Measurements from ENCODE around the gene HOXD1. TPM values are rescaled to one million over a fixed set of nuclear protein-coding genes. Genes with fewer than 3 reads are reported as not detected.

The HOXD1 gene
- total RNA-seq, 1 experiment from 2014 or later: 0.18 TPM

DNA sequence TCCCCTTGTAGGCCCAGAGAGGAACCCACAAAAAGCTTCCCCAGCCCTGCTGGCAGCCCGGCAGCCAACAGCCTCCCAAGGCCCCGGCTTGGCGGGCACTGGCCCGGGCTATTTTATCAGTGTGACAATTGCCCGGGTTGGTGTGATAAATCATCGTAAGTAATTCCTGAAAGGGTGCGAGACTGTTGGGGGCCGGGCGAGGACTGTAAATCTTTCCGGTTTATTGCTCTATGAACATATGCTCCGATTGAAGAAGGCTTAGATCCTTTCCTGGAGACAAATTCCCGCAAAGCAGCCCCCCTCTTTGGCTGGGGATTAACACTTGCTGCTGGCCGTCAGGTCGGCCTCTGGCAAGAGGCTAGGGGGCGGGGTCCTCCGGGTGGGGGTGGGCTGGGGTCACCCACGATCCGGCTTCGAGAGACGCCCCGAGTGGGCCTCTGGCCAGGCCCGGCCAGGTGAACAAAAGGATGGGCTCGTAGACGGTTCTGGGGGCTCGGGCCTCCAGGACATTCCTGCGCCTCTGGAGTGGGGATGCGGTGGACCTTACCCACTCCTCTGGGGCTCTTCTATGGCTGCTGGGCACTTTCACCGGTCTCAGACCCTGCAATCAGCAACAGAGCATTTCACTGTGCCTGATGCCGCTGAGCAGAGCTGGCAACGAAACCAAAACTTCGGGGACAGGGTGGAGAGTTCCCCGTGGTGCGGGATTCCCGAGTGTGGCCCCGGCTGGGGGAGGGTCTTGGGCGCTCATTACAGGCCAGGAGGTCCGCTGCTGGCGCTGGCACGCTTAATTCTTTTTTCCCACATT lies 29.4 kb upstream of the HOXD1 start:
- BruUV-seq (replicated peaks): no TSS peak
- no peaks in the 10 kb centered on the region for H3K9me3 ChIP-seq (ENCODE audit: control insufficient read depth, insufficient read depth, low read depth, low read length)
- no peak for ATAC-seq
- no peaks in the 10 kb centered on the region for H3K36me3 ChIP-seq (ENCODE audit: control insufficient read depth, insufficient read depth, low read length)
- H3K27ac ChIP-seq (ENCODE audit: low read length): no peak overlapping the region
- no peak for DNase-seq (ENCODE audit: low read depth, low spot score)
- TF ChIP-seq SIN3A (IDR thresholded peaks at IDR 0.05; ENCODE audit: borderline replicate concordance, insufficient read depth, low read depth, low read length): no peak
- TF ChIP-seq POLR2AphosphoS5 (IDR thresholded peaks at IDR 0.05; ENCODE audit: low read depth, low read length): no peak
- TF ChIP-seq TCF7L2 (IDR thresholded peaks at IDR 0.05; ENCODE audit: low read depth, low read length): no peak
- TF ChIP-seq, protein P1, sequence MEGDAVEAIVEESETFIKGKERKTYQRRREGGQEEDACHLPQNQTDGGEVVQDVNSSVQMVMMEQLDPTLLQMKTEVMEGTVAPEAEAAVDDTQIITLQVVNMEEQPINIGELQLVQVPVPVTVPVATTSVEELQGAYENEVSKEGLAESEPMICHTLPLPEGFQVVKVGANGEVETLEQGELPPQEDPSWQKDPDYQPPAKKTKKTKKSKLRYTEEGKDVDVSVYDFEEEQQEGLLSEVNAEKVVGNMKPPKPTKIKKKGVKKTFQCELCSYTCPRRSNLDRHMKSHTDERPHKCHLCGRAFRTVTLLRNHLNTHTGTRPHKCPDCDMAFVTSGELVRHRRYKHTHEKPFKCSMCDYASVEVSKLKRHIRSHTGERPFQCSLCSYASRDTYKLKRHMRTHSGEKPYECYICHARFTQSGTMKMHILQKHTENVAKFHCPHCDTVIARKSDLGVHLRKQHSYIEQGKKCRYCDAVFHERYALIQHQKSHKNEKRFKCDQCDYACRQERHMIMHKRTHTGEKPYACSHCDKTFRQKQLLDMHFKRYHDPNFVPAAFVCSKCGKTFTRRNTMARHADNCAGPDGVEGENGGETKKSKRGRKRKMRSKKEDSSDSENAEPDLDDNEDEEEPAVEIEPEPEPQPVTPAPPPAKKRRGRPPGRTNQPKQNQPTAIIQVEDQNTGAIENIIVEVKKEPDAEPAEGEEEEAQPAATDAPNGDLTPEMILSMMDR (IDR thresholded peaks at IDR 0.05): no peak
- no peak for TF ChIP-seq REST (IDR thresholded peaks at IDR 0.05; ENCODE audit: insufficient read depth in 1 of 2, low read depth in 2 of 2, low read length in 1 of 2)
- in situ Hi-C loops (cut with HindIII; ENCODE audit: low pct_unique_long_range_greater_than_20kb, low sequenced_read_pairs): no loop called here
- POLR2A ChIA-PET: no interaction called here
- CTCF ChIA-PET: no interaction called here
- no peak overlapping the region for H3K4me3 ChIP-seq (ENCODE audit: low read depth in 2 of 2, low read length in 2 of 2)
- peaks cover 2% of the 10 kb centered on the region; the same call in 1 of the 2 replicates for H3K27me3 ChIP-seq (ENCODE audit: control insufficient read depth, insufficient read depth, low read length)
- peaks cover 3% of the 10 kb centered on the region; the same call in 1 of the 2 replicates for H3K4me1 ChIP-seq (ENCODE audit: control insufficient read depth, insufficient read depth, low read length)
- intact Hi-C loops (cut with micrococcal nuclease; ENCODE audit: unreplicated experiment): no loop called here

GRCh38 chr2:176159663-176160250 lies 28.7 kb upstream of the HOXD1 start:
- BruUV-seq (replicated peaks): no TSS peak
- in situ Hi-C loops (cut with HindIII; ENCODE audit: low pct_unique_long_range_greater_than_20kb, low sequenced_read_pairs): no loop called here
- H3K9me3 ChIP-seq (ENCODE audit: control insufficient read depth, insufficient read depth, low read depth, low read length): no peaks in the 10 kb centered on the region
- DNase-seq (ENCODE audit: low read depth, low spot score) (no peak), ATAC-seq (no peak)
- H3K4me1 ChIP-seq (ENCODE audit: control insufficient read depth, insufficient read depth, low read length): peaks cover 3% of the 10 kb centered on the region; the same call in 1 of the 2 replicates
- H3K4me3 ChIP-seq (ENCODE audit: low read depth in 2 of 2, low read length in 2 of 2): no peak overlapping the region
- POLR2A ChIA-PET: no interaction called here
- TF ChIP-seq, protein P1 (IDR thresholded peaks at IDR 0.05): no peak
- TF ChIP-seq TCF7L2 (IDR thresholded peaks at IDR 0.05; ENCODE audit: low read depth, low read length) (no peak), REST (IDR thresholded peaks at IDR 0.05; ENCODE audit: insufficient read depth in 1 of 2, low read depth in 2 of 2, low read length in 1 of 2) (no peak), POLR2AphosphoS5 (IDR thresholded peaks at IDR 0.05; ENCODE audit: low read depth, low read length) (no peak), SIN3A (IDR thresholded peaks at IDR 0.05; ENCODE audit: borderline replicate concordance, insufficient read depth, low read depth, low read length) (no peak)
- peaks cover 2% of the 10 kb centered on the region; the same call in 1 of the 2 replicates for H3K27me3 ChIP-seq (ENCODE audit: control insufficient read depth, insufficient read depth, low read length)
- CTCF ChIA-PET: no interaction called here
- intact Hi-C loops (cut with micrococcal nuclease; ENCODE audit: unreplicated experiment): no loop called here
- H3K27ac ChIP-seq (ENCODE audit: low read length): no peak overlapping the region
- H3K36me3 ChIP-seq (ENCODE audit: control insufficient read depth, insufficient read depth, low read length): no peaks in the 10 kb centered on the region
